Stimulated activated naive CD4-positive, alpha-beta T cell treated with Interleukin-2 at 50 U/mL for 16 hours (primary cell): ENCODE data around the gene SLC1A4.
"Not testable (repeated sequence)": the region's sequence is repeated elsewhere in the genome, so short reads cannot be mapped to it uniquely, and the experiment has no call there.

Experiments used
- DNase-seq: peaks from one replicate; lab custom pipeline; 2025; lab: John Stamatoyannopoulos, UW

The SLC1A4 gene

DNA sequence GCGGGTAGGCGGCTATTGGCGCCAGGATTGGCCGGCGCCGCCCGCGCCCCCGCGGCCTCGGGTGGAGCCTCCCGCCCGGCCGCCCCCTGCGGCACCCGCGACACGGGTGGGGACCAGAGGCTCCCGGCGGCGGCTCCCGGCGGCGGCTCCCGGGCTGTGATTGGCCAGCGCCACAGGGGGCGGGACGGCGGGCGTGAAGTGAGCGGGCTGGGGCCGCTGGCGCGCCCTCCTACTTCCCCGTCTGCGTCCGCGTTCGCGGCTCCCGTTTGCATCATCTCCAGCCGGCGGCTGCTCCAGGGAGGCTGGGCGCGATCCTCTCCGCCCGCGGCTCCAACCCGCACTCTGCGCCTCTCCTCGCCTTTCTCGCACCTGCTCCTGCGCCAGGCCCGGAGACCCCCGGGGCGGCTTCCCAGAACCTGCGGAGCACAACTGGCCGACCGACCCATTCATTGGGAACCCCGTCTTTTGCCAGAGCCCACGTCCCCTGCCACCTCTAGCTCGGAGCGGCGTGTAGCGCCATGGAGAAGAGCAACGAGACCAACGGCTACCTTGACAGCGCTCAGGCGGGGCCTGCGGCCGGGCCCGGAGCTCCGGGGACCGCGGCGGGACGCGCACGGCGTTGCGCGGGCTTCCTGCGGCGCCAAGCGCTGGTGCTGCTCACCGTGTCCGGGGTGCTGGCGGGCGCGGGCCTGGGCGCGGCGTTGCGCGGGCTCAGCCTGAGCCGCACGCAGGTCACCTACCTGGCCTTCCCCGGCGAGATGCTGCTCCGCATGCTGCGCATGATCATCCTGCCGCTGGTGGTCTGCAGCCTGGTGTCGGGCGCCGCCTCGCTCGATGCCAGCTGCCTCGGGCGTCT, at the start of gene SLC1A4:
TSS of gene SLC1A4 (plus strand) at position 274 of the 856 bp plus-strand sequence. CDS start at position 519, 245 bp downstream.
- DNase-seq, result peak; percentile 88

- DNase-seq, result no peak
Observed at GRCh38 chr2:64941143-64941542, 48.1 kb upstream of the SLC1A4 start.

- no peak for DNase-seq
Observed at GRCh38 chr2:64941801-64942200, 47.4 kb upstream of the SLC1A4 start.

- no peak for DNase-seq
Observed at GRCh38 chr2:64942693-64943092, 46.5 kb upstream of the SLC1A4 start.

DNA sequence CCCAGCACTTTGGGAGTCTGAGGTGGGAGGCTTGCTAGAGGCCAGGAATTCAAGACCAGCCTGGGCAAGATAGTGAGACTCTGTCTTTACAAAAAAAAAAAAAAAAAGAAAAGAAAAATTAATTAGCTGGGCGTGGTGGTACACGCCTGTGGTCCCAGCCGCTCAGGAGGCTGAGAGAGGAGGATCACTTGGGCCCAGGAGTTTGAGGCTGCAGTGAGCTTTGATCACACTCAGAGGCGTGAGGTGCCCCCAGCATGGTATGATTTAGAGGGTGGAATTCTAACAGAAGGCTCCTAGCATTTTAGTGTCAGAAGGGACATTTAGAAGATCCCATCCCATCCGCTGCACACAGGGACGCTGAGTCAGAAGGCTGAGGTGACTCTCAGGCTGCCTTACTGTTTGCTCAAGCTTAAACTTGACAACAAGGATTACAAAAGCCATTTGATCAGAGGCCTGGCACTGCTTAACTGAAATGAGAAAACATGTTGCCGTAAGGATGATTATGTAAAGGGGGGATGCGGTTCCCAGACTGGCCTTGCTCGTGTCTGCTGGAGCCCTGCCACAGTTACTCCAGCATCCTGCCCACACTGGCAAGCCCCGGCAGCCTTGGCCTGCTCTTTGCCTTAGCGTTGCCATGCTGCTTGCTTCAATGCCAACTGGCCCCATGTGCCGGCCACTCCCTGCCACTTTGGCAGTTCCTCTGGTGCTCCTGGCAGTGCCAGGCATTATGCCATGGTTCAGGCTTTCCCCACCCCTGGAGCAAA, 45.6 kb upstream of the SLC1A4 start:
- DNase-seq, result no peak

DNA sequence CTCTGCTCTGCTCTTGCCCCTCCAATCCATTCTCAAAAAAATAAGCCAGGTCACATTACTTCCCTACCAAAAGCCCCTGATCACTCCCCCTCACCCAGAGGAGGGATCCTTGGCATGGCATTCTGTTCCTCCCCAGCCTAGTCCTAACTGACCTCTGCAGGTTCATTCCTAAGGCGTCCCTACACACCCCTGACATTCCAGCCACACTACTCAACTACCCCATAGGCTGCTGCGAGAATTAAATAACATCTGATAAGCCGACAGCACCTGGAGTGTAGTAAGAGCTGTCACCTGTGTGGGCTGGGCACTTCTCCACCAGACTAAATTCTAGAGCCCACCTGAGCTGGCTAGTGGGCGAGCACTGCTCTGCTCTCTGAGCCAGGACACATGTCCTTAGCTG, 44.7 kb upstream of the SLC1A4 start:
- no peak for DNase-seq

DNA sequence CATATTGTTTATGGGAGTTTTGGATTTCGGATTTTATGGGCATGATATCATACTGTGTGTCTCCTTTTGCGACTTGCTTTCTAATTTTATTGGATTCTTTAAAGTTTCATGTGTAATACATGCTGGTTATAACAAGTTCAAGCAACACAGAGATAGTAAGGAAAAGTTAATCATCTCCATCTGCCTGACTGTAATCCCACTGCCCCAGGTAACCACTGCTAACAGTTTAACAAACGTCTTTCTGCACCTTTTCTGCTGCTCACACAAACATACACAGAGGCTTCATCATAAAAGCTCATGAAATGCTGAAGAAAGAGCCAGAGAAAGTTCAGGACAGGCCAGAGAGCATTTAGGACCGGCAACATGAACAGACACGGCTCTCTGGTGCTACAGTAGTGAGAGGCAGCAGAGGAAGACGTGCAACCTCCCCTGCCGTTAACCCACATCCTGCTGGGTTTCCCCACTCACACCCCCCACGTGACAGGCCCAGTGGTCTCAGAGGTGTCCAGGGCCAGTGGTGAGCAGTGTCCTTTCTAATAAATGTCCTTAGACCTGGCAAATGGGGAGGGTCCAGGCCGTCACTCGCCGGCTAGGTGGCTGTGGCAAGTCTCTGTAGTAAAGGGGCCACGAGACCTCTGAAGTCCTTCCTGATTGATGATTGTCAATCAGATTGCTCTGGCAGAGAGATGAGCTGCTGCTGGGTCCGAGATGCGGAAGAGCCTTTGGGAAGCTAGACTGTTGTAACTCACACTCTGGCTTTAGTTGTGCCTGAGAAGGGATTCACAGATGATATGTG, 43.0 kb upstream of the SLC1A4 start:
- peak; percentile 34 for DNase-seq

GRCh38 chr2:64946769-64947247, 42.4 kb upstream of the SLC1A4 start:
- DNase-seq, result no peak

DNA sequence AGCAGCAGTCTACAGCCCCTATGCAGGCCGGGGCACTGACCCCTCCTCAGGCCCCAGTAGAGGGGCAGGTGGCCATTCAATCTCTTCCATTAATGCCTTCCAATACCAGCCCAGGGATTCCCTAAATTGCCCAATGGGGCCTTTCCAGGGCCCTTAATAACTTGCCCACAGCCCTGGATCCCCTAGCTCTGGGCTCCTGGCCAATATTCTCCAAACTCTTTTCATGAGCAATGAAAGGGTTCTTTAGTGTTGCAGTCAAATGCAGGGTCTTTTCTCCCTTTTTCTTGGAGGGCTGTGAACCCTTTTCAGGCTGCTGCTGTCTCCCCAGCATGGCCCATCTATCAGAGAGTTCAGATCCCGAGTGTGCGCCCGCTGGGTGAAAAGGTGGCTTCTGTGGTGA, 41.3 kb upstream of the SLC1A4 start:
- DNase-seq, result no peak

DNA sequence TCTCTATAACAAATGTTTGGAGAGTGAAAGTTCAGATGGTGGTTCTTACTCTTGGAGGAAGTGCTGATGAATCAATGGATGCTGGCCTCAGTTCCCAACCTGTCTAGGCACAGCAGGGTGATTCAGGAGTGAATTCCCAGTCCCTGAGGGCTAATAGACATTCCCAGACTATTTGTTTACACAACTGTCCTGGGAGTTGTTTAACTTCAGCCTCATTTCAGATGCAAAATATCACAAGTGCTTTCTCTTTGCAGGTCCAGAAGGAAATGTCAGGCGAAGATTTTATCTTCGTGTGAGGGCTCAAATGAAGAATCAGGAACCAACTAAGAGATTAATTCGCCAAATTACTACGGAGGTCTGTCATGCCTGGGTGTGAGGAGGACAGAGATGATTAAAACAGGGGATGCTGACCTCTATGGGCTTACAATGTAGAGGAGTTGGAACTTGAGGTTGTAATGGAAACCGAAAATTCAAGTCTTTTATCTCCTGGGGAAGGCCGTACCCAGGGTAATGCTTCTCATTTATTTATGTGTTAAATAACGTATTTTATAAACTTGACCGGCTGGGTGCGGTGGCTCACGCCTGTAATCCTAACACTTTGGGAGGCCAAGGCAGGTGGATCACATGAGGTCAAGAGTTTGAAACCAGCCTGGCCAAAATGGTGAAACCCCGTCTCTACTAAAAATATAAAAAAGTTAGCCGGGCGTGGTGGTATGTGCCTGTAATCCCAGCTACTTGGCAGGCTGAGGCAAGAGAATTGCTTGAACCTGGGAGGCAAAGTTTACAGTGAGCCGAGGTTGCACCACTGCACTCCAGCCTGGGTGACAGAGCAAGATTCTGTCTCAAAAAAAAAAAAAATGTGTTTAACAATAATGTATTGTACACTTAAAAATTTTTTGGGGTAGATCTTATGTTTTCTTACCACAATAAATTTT, 38.7 kb upstream of the SLC1A4 start:
- DNase-seq, result no peak

DNA sequence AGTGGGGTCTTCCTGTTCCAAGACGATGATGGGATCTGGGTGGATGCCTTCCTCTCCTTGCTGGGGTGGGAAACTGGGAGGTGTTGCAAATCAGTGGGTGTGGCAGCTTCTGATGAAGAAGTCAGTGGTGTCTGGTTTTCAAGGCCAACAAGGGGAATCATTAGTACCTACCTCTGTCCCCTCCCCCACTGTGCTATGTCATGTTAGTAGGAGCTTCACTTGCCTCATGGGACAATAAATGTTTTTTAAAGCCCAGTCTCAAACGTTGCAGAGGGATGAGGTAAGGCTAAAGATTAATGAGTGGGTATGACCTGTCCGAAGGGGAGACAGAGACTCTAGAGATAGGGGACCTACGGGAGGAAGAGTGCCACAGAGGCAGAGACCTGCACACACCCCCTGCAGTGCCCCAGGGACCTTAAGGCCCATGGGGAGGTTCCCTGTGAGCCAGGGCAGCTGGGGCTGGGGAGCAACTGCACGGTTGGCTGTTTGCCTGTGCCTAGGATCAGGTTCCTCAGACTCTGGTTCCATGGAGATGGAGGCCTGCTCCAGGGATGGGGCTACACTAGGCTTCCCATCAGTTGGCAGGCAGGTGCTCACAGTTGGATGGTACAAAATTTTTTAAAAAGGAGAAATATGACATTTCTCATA, 37.8 kb upstream of the SLC1A4 start:
- no peak for DNase-seq

DNA sequence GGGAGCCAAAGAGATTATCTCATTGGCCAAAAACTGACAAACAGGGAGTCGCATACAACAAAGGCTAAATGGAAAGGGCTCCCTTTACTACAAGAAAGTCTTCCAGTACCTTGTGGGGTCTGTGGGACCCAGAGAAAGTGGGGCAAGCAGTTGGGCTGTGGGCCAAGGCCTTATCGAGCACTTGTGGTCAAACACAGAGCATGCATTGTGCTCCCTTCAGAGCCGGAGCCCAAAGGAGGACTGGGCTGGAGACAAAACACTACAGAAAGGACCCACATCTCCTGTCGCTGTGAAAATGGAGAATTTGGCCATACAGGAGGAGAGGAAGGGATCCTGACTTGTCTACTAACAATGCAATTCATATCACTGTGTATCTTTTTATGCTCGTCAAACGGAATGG, 37.1 kb upstream of the SLC1A4 start:
- DNase-seq, result no peak

GRCh38 chr2:64952511-64953482, 36.4 kb upstream of the SLC1A4 start:
- no peak for DNase-seq

- DNase-seq, result no peak
Observed at GRCh38 chr2:64955467-64955866, 33.7 kb upstream of the SLC1A4 start.

GRCh38 chr2:64957109-64957903, 31.9 kb upstream of the SLC1A4 start:
- no peak for DNase-seq

DNA sequence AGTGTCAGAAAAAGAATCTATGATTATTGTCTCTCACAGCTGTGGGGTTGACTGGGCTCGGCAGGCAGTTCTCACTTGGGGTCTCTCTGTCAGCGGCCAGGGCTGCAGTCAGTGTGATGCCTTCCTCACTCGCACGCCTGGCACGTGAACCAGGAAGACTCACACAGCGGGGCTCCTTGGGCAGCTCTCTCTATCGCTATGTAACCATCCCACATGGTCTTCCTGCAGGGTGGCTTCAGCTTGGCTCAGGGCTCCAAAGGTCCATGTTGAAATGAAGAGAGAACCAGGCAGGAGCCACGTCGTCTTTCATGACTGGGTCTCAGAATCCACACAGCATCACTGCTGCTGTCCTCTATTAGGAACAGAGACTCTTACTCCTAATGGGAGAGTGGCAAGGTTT, 30.6 kb upstream of the SLC1A4 start:
- DNase-seq, result no peak

DNA sequence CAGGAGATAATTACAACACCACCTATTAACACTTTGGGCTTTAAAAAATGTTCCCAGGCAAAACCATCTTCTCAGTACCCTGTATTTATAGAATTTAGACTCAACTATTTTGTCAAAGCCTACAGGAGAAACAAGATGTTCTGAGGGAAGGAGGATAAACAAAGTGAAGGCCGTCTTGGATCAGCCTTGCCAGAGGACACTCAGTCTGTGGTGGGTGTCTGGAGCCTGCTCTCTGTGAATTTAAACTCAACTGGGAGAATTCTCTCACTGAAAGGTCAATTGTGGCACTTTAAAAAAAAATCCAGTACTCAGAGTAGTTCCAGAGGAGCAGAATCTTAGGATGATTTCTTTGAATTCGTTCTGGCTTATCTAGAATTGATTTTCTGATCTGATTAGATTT, 28.4 kb upstream of the SLC1A4 start:
- DNase-seq, result no peak

GRCh38 chr2:64963138-64963537, 26.1 kb upstream of the SLC1A4 start:
- DNase-seq, result not testable (repeated sequence)

GRCh38 chr2:64963719-64964118, 25.5 kb upstream of the SLC1A4 start:
- DNase-seq, result no peak
